DND-41 (cell line): ENCODE data around the gene TMEM88.

Experiments
- ATAC-seq: fragments of 200-7000 bp; cut with Tn5 transposase; 3 replicates; pipeline ENCODE4 v1.9.1; 2021; ENCODE audit warnings: low read depth; ENCODE audit not compliant: insufficient read depth
- DNase-seq: peaks from one replicate; pipeline ENCODE4 v3.0.0-alpha.2; 2020
- H2AFZ ChIP-seq: 2 replicates; pipeline ENCODE4 v1.6.0; 2012; ENCODE audit warnings: low read depth, low read length
- H3K27ac ChIP-seq: 2 replicates; pipeline ENCODE4 v1.5.1; 2012; ENCODE audit warnings: low read length, inconsistent platforms
- H3K27me3 ChIP-seq: fragments of 200-600 bp; sonication (generic); 2 replicates; pipeline ENCODE4 v1.6.0; 2012; ENCODE audit warnings: low read length, mild to moderate bottlenecking, inconsistent platforms; ENCODE audit not compliant: insufficient read depth, poor library complexity
- H3K36me3 ChIP-seq: 2 replicates; pipeline ENCODE4 v1.5.1; 2012; ENCODE audit warnings: low read length, inconsistent platforms; ENCODE audit not compliant: insufficient read depth
- H3K4me1 ChIP-seq: 2 replicates; pipeline ENCODE4 v1.5.1; 2012; ENCODE audit warnings: mild to moderate bottlenecking, low read length; ENCODE audit not compliant: insufficient read depth
- H3K4me2 ChIP-seq: 2 replicates; pipeline ENCODE4 v1.6.0; 2012; ENCODE audit warnings: mild to moderate bottlenecking, moderate library complexity, low read length, inconsistent platforms; ENCODE audit not compliant: insufficient read depth
- H3K4me3 ChIP-seq, 2 experiments: fragments of 200-600 bp in 1 of 2; shearing (Covaris generic) in 1 of 2; 2 replicates each; pipeline ENCODE4 v1.5.1; 2012 to 2016; ENCODE audit warnings: inconsistent platforms in 2 of 2, low read length in 2 of 2, mild to moderate bottlenecking in 2 of 2, low read depth in 1 of 2, moderate library complexity in 1 of 2
- H3K79me2 ChIP-seq: 2 replicates; pipeline ENCODE4 v1.6.0; 2012; ENCODE audit warnings: low read length, inconsistent platforms; ENCODE audit not compliant: insufficient read depth
- H3K9ac ChIP-seq: 2 replicates; pipeline ENCODE4 v1.6.0; 2012; ENCODE audit warnings: low read depth, mild to moderate bottlenecking, inconsistent platforms, low read length, moderate library complexity
- H3K9me3 ChIP-seq: 2 replicates; pipeline ENCODE4 v1.5.1; 2012; ENCODE audit warnings: low read length, moderate library complexity, mild to moderate bottlenecking, inconsistent platforms; ENCODE audit not compliant: insufficient read depth, severe bottlenecking
- H4K20me1 ChIP-seq: 2 replicates; pipeline ENCODE4 v1.6.0; 2012; ENCODE audit warnings: low read length; ENCODE audit not compliant: insufficient read depth
- EZH2 ChIP-seq: IDR thresholded peaks from 3 replicates; pipeline ENCODE4 v1.6.1; 2012; ENCODE audit warnings: borderline replicate concordance, low read depth, mild to moderate bottlenecking, moderate library complexity, low read length, inconsistent platforms; ENCODE audit not compliant: severe bottlenecking
- TF ChIP-seq, protein P1 (sequence below): IDR thresholded peaks from 2 replicates; pipeline ENCODE4 v1.5.1; 2012; ENCODE audit warnings: borderline replicate concordance, low read length, moderate library complexity, mild to moderate bottlenecking; ENCODE audit not compliant: poor library complexity, severe bottlenecking; ENCODE audit errors: extremely low read depth

Gene TMEM88

DNA sequence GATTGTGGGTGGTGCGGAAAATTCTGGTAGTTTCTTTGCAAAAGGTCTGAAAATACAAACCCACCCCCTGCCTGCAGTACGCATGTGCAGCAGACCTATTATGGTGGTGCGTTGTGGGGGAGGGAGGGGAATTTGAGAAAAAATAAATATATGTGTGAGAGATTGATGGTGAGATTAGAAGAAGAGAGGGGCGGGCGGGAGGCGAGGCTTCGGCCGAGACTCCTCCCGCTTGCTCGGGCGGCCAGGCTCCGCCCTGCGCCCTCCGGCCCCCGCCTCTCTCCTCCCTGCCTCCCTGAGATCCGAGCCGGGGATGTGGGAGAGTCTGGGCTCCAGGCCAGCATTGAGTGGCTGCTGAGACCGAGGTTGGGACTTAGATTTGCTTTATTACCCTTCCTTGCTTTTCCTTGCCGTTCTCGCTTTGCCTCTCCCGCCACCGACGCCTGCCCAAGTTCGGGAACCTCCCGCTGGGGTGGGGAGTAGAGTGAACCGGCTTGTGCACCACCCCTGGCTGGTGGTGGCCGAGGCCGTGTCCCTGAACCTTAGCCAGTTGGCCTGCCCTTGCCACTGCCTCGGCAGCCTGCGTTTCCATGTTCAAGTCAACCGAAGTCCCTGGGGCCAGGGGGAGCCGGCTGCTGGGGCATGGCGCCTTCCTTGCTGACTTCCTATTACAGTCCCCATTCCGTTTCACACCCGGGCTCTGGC lies 32.8 kb downstream of the TMEM88 start:
- peaks cover 40% of the 10 kb centered on the region for H3K4me1 ChIP-seq
- TF ChIP-seq, protein P1, sequence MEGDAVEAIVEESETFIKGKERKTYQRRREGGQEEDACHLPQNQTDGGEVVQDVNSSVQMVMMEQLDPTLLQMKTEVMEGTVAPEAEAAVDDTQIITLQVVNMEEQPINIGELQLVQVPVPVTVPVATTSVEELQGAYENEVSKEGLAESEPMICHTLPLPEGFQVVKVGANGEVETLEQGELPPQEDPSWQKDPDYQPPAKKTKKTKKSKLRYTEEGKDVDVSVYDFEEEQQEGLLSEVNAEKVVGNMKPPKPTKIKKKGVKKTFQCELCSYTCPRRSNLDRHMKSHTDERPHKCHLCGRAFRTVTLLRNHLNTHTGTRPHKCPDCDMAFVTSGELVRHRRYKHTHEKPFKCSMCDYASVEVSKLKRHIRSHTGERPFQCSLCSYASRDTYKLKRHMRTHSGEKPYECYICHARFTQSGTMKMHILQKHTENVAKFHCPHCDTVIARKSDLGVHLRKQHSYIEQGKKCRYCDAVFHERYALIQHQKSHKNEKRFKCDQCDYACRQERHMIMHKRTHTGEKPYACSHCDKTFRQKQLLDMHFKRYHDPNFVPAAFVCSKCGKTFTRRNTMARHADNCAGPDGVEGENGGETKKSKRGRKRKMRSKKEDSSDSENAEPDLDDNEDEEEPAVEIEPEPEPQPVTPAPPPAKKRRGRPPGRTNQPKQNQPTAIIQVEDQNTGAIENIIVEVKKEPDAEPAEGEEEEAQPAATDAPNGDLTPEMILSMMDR: no peak
- no peak for TF ChIP-seq EZH2
- H3K9ac ChIP-seq: peak overlapping the region; percentile 88
- H3K36me3 ChIP-seq: peaks cover 33% of the 10 kb centered on the region
- no peaks in the 10 kb centered on the region for H3K9me3 ChIP-seq
- peak overlapping the region; percentile 92 for H3K27ac ChIP-seq
- H3K79me2 ChIP-seq: peaks cover 40% of the 10 kb centered on the region
- H3K4me3 ChIP-seq: peak overlapping the region in 1 of 2 experiments; percentile 91; a peak in 3 of 4 replicates
- DNase-seq (peak; percentile 86), ATAC-seq (peak; percentile 82)
- H3K27me3 ChIP-seq: peaks cover 2% of the 10 kb centered on the region
- peak overlapping the region; percentile 61 for H2AFZ ChIP-seq
- peaks cover 16% of the 10 kb centered on the region for H4K20me1 ChIP-seq
- H3K4me2 ChIP-seq: peak overlapping the region; percentile 98

DNA sequence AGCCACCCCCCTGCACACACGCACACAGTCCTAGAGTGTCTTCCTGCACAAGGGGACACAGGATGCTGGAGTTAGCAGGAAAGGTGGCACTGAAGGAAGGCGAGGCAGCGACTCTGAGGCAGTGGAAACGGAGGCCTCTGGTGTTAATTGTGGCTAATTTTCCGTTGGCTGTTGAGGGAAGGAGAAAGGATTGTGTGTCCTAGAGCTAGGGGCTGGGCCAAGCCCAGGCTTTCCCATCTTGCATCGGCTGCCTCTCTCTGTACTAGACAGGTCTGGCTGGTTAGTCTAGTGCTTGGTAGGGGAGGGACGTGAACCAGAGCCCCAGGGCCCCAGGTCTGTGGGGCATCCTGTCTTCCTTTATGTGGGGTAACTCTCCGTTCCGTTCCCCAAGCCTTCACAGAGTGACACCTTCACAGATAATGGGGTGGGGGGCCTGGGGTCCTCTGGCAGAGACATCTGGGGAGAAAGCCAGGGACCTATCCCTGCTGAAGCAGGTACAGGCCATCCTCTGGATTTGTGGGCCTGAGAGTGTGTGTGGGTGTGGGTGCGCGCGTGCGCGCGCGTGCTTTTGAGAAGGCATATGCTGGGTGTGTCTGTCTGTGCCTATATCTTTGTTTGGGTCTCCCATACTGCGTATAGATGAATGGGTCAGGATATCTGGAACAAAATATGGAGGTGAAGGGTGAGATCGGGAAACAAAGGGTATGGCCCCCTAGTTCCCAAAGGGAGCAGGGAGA lies 33.5 kb downstream of the TMEM88 start, which contains the start of gene CHD3:
Gene CHD3 (plus strand): TSS at position 606 of the 737 bp plus-strand sequence. CDS start 212 bp downstream, outside the sequence.
- Histone ChIP-seq H3K9ac (peak within 1 kb of the TSS; percentile 58), H3K4me1 (peaks cover 40% of the 10 kb centered on the region), H3K27me3 (peaks cover 2% of the 10 kb centered on the region), H3K9me3 (no peaks in the 10 kb centered on the region), H3K4me2 (peak within 1 kb of the TSS; percentile 98), H3K27ac (peak within 1 kb of the TSS; percentile 78), H2AFZ (peak within 1 kb of the TSS; percentile 50; the same call in 1 of the 2 replicates), H4K20me1 (peaks cover 16% of the 10 kb centered on the region), H3K4me3 (peak within 1 kb of the TSS in 1 of 2 experiments; percentile 91; a peak in 3 of 4 replicates), H3K36me3 (peaks cover 38% of the 10 kb centered on the region), H3K79me2 (peaks cover 40% of the 10 kb centered on the region)
- no peak for TF ChIP-seq EZH2
- TF ChIP-seq, protein P1: no peak
- ATAC-seq (no peak; the same call in 2 of the 3 replicates), DNase-seq (no peak)

DNA sequence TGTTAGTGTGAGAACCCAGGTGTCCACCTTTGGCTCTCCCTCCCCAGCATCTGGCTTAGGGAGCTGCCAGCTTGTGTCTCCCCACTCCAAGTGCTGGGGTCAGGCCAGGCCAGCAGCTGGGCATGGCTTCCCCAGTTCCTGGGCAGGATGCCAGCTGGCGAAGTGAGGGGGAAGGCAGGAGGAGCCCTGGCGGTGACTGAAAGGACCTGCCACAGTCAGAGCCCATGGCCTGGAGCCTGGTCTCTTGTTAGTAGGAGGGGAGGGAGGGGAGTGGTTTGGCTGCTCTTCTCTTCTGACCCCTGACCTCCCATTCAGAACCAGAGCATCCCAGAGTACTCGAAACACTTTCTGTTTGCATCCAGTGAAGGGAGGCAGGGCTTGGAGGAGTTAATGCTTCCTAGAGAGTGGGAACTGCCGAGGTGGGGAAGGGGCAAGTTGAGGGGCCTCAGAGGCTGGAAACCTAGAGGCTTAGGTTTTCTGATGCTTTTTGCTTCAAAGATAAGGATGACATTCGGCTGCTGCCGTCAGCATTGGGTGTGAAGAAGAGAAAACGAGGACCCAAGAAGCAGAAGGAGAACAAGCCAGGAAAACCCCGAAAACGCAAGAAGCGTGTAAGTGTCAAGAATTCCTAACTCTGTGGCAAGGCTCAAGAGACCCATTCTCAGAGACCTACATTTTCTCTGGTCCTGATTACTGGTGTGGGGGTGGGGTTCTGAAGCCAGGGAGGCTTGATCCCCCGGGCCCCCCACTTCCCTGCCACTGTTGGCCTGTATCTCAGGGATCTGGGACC lies 34.5 kb downstream of the TMEM88 start:
- Histone ChIP-seq H3K9me3 (no peaks in the 10 kb centered on the region), H3K4me3 (no peak overlapping the region), H4K20me1 (peaks cover 16% of the 10 kb centered on the region), H2AFZ (no peak overlapping the region), H3K79me2 (peaks cover 40% of the 10 kb centered on the region), H3K4me2 (no peak overlapping the region), H3K27me3 (peaks cover 2% of the 10 kb centered on the region), H3K27ac (no peak overlapping the region), H3K36me3 (peaks cover 48% of the 10 kb centered on the region), H3K9ac (no peak overlapping the region), H3K4me1 (peaks cover 34% of the 10 kb centered on the region)
- ATAC-seq (no peak), DNase-seq (no peak)
- TF ChIP-seq EZH2: no peak
- TF ChIP-seq, protein P1: no peak
